ENCODE data around the gene CHRNE.
A peak's percentile ranks its signal among the peaks of the same experiment; 100 is the strongest.
"Not testable (repeated sequence)": the region's sequence is repeated elsewhere in the genome, so short reads cannot be mapped to it uniquely, and the experiment has no call there.

CHRNE gene

GRCh38 chr17:4939546-4939795 lies 36.6 kb upstream of the CHRNE start:
- DNase-seq = no peak

- DNase-seq = no peak
These were observed 36.0 kb upstream of the CHRNE start for GRCh38 chr17:4938688-4939545.

DNA sequence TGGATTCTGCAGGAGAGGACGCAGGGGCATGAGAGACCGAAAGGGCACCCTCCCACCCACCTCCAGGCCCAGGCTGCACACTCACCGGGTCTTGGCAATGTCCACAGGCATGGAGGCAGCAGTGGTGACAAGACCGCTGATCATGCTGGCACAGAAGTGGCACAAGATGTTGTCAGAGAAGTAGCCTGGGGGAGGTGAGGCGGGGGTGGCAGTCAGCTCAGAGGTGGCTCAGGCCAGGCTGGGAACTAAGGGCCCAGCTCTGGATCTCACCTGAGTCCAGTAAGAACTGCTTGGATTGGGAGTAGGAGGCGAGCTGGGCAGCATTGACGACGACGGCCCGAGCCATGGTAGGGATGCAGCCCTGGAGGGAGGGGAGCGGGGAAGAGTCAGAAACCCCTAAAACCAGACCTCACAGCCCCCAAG lies 35.2 kb upstream of the CHRNE start:
- DNase-seq = no peak

DNA sequence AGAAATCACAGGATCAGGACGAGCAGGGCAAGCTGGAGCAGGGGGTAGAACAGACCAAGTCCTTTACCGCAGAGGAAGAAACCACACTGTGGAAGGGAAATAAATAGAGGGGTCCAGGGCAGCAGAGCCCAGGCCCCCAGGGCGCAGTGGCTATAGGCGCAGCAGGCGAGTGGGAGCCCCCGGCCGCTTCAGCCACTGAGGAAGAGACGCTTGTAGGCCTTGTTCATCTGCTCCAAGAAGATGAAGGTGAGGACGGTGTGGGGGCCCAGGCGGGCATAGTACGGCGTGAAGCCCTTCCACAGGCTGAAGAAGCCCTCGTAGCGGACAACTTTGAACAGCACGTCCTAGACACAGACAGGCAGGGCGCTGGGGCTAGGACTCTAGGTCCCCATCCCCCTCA lies 34.7 kb upstream of the CHRNE start:
- no peak for DNase-seq

- DNase-seq = no peak
These were observed 33.5 kb upstream of the CHRNE start for GRCh38 chr17:4936436-4936835.

DNA sequence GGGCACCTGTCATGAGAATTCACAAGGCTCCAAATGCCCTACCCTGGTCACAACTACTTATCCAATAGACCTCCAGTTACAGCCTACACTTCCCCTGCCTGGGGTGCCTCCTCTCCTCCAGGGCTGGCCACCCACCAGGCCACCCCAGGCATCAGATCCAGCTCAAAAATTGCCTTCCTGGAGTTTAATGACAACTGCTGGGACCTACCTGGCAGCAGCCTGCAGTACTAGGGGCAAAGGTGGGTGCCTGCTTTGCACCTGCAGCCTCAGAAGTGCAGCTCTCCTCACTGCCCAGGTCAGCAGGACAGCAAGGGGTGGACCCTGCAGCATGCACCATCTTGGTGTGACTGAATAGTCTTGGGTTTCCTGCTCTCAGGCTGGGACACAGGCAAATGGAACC lies 32.8 kb upstream of the CHRNE start:
- DNase-seq = no peak

GRCh38 chr17:4934173-4934979 lies 31.5 kb upstream of the CHRNE start:
- DNase-seq = peak; percentile 62

DNA sequence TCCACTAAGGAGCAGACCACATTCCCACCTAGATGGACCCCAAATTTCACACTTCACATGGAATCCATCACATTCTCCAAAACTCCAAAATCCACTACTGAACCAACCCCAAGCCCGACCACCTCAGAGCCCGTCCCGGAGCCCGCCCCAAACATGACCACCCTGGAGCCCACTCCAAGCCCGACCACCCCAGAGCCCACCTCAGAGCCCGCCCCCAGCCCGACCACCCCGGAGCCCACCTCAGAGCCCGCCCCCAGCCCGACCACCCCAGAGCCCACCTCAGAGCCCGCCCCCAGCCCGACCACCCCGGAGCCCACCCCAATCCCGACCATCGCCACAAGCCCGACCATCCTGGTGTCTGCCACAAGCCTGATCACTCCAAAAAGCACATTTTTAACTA lies 30.7 kb upstream of the CHRNE start:
- DNase-seq = no peak

DNA sequence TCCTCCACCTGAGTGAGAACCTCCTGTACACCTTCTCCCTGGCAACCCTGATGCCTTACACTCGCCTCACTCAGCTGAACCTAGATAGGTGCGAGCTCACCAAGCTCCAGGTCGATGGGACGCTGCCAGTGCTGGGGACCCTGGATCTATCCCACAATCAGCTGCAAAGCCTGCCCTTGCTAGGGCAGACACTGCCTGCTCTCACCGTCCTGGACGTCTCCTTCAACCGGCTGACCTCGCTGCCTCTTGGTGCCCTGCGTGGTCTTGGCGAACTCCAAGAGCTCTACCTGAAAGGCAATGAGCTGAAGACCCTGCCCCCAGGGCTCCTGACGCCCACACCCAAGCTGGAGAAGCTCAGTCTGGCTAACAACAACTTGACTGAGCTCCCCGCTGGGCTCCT lies 29.9 kb upstream of the CHRNE start:
- DNase-seq = no peak

GRCh38 chr17:4931963-4932362 lies 29.1 kb upstream of the CHRNE start, which contains the start of gene GP1BA:
Gene GP1BA, plus strand, starts transcription at chr17:4932277. Its CDS starts 328 bp downstream, at chr17:4932605.
- peak; percentile 49 for DNase-seq

DNA sequence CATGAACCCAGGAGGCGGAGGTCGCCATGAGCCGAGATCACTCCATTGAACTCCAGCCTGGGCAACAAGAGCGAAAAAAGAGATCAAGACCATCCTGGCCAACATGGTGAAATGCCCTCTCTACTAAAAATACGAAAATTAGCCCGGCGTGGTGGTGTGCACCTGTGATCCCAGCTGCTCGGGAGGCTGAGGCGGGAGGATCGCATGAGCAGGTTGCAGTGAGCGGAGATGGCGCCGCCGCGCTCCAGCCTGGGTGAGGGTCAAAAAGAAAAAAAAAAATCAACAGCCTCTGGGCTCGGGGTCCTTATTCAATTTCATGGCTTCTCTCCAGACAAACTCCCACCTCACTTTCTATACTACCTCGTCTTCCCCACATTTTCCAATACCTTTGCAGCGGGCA lies 26.0 kb upstream of the CHRNE start:
- DNase-seq = no peak

DNA sequence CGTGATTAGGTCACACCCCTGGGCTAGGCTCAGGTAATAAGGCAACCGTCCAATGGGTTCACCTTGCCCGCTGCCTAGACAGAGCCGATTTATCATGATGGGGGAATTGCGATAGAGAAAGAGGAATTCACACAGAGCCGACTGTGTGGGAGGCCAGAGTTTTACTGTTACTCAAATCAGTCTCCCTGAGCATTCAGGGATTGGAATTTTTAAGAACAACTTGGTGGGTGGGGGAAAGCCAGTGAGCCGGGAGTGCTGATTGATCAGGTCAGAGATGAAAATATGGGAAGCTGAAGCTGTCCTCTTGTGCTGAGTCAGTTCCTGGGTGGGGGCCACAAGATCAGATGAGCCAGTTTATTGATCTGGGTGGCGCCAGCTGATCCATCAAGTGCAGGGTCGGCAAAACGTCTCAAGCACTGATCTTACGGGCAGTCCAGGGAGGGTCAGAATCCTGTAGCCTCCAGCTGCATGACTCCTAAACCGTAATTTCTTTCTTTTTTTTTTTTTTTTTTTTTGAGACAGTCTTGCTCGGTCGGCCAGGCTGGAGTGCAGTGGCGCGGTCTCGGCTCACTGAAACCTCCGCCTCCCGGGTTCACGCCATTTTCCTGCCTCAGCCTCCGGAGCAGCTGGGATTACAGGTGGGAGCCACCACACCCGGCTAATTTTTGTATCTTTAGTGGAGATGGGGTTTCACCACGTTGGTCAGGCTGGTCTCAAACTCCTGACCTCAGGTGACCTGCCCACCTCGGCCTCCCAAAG lies 23.9 kb upstream of the CHRNE start:
- peak; percentile 78 for DNase-seq

DNA sequence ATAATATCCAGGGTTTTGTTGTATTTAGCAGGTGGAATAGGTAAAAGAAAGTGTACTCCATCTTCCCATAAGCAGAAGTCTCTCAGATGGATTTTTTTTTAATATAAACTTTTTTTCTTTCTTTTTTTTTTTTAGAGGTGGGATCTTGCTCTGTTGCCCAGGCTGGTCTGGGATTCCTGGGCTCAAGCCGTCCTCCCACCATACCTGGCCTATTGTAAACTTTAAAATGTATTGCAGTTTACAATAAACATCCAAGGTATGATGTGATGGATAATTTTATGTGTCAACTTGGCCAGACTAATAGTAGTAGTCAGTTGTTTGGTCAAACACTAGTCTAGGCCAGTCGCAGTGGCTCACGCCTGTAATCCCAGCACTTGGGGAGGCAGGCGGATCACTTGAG lies 18.4 kb upstream of the CHRNE start:
- no peak for DNase-seq

DNA sequence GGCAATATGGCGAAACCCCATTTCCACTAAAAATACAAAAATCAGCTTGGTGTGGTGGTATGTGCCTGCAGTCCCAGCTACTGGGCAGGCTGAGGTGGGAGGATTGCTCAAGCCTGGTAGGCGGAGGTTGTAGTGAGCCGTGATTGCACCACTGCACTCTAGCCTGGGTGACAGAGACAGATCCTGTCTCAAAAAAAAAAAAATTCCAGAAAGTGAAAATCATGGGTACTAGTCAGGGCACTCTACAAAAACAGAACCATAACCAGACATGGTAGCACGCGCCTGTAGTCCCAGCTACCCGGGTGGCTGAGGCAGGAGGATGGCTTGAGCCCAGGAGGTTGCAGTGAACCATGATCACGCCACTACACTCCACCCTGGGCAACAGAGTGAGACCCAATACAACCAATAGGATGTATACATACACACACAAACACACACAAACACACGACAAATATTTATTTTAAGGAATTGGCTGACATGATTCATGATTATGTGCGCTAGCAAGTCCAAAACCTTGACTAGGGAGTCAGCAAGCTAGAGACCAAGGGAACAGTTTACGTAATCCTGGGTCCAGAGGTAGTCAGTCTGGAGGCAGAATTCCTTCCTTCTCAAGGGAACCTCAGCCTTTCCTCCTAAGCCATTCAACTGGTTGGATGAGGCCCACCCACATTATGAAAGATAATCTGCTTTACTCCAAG lies 17.6 kb upstream of the CHRNE start:
- DNase-seq = peak; percentile 88

DNA sequence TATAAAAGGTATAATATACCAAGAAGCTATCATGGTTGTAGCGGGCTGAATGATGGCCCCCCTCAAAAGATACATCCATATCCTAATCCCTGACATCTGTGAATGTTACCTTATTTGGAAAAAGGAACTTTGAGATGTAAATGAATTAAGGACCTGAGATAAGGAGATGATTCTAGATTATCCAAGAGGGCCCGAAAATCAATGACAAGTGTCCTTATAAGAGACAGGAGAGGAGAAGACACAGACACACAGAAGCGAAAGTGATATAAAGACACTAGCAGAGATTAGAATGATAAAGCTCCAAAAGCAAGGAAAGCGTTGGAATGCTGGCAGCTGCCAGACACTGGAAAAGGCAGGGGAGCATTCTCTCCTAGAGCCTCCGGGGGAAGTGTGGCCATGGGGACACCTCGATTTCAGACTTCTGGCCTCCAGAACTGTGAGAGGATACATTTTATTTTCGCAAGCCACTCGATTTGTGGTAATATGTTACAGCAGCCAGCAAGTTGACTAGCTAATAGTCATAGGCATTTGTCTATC lies 16.7 kb upstream of the CHRNE start:
- no peak for DNase-seq

GRCh38 chr17:4914551-4914950 lies 11.7 kb upstream of the CHRNE start:
- DNase-seq = not testable (repeated sequence)

DNA sequence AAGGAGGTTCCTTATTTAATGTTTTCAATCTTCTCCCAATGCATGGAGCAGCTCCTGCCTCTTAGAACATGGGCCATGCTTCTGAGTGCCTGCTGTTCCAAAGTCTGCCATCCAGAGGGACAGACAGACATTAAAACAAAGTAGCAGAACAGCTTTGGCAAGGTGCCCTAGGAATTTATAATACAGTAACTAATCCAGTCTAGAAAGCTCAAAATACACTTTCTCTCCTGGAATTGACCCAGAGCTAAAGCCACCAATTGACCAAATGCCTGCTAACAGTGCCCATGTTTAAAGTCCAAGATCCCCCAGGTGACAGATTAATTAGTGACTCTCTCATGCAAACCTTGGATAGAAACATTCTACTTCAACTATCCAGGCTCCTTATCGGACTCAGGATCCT lies 11.1 kb upstream of the CHRNE start:
- no peak for DNase-seq

DNA sequence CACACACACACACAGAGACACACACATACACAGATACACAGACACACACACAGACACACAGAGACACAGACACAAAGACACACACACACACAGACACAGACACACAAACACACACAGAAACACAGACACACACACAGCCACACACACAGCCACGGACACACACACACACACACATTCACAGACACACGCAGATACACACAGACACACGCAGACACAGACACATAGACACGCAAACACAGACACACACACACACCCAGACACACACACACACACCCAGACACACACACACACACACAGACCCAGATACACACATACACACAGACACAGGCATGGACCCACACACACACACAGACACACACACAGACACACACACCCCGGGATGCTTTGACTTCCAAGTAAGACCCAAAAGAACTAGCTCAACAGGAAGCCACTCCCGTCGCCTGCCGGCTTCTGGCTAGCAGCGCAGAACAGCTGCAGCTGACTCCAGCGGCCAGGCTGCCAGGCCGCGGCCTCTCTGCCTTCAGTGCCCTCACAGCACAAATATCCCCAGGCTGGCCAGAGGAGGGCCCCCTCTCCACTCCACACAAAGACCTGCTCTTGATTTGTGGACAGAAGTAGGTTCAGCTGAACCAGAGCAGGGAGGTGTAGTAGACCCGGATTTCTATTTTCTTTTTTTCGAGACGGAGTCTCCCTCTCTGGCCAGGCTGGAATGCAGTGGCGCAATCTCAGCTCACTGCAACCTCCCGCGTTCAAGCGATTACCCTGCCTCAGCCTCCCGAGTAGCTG lies 6.0 kb upstream of the CHRNE start:
- peak; percentile 92 for DNase-seq

GRCh38 chr17:4908301-4908700 lies 5.4 kb upstream of the CHRNE start:
- DNase-seq = no peak

GRCh38 chr17:4906642-4907041 lies 3.7 kb upstream of the CHRNE start:
- not testable (repeated sequence) for DNase-seq

DNA sequence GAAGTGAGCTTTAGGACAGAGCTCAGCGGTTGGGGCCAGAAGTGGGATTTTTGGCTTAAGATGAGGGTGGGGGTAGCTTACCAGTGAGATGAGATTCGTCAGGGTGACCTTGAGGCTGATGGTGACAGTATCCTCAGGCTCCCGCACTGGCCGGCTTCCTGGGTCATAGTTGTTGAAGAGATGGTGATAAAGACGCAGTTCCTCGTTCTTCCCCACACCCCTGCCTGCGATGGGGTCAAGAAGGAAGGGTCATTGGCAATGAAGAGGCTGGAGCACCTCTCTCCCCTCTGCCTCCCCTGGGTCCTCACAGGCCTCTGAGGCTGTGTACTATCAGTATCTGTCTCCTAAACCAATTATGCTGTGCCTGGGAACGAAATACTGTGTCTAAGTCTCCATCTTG lies 358 bp downstream of the CHRNE start:
- no peak for DNase-seq

Data from suppressor macrophage treated with lipopolysaccharide for 4 hours (primary cell).